ENCODE measurements around the gene KREMEN1.
"Not testable (repeated sequence)": the region's sequence is repeated elsewhere in the genome, so short reads cannot be mapped to it uniquely, and the experiment has no call there.

Gene KREMEN1

DNA sequence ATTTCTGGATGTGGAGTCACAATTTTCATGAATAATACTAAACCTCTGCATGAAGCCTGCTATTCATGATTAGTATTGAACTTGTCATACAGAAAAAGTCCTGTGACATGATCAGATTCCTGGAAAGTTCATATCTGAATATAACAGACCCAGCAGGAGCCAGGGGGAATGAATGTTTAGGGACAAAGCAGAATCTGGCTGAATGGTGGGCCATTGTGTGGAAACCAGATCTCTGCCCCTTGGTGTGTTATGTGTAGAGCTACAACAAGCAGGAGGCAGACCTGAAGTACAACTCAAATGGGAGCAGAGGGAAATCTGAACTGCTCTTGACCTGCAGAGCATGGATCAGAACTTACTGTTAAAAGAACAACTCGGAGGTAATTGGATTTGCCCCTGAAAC lies 30.3 kb downstream of the KREMEN1 start:
- DNase-seq (ENCODE audit: low read depth in 2 of 2): no peak

DNA sequence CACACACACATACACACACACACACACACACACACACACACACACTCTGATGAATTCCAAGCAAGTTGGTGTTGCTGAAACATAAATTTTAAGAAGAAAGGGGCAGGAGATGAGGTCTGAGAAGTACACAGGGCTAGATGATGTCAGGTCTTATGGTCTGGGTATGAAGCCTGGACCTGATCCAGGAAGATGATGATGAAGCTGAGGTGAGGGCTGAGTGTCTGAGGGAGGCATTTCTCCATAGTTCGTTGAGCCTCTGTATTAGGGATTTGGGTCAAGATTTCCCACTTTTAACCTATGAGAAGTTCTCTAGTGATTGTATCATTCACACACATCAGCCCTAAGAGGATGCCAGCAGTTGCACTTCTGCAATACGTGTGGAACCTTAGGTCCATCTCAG lies 32.6 kb downstream of the KREMEN1 start:
- no peak for DNase-seq (ENCODE audit: low read depth in 2 of 2)

DNA sequence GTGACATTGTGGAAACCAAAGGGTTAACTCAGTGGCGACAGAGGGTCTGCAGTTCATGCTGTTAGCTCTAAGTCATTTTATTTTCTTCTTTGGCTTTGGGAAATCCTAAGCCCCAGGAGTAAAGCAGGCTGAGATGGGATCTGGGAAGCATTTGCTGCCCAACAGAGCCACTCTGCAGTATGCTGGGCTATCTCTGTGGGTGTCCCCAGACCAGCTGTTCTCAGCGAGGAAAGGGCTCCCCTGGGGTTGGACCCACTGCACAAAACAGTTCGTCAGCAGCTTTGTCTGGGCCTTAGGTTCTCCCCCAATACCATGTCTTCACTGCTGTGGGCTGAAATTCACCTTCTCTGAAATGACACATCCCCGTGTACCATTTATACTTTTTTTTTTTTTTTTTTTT lies 34.0 kb downstream of the KREMEN1 start:
- DNase-seq (ENCODE audit: low read depth in 2 of 2): no peak

DNA sequence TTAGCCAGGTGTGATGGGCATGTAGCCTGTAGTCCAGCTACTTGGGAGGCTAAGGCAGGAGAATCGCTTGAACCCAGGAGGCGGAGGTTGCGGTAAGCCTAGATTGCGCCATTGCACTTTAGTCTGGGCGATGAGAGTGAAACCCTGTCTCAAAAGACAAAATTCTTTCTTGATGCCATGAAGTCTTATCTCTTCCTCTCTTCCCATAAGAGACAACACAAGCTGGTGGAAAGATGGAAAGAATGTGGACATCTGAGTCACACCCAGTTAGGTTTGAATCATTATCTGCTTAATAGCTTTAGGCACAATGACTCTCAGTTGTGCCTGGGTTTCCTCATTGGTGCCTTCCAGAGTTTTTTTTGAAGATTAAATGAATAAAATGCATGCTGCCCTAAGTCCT lies 35.3 kb downstream of the KREMEN1 start:
- no peak for DNase-seq (ENCODE audit: low read depth in 2 of 2)

DNA sequence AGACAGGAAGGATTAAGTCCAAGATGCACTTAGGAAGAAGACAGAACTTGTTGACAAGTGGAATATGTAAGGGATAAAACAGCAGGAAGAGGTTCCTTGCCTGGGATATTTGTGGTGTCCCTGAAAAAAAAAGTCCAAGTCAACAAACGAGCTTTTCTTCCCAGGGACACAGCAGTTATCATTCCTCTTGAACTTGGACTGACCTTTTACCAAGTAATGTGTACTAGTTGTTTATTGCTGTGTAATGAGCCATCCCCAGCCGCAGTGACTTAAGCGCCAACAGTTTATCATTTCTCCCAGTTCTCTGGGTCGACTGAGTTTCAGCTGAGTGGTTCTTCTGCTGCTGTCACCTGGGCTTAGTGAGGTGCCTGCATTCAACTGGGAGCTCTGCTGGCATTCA lies 37.0 kb downstream of the KREMEN1 start:
- DNase-seq (ENCODE audit: low read depth in 2 of 2): no peak

DNA sequence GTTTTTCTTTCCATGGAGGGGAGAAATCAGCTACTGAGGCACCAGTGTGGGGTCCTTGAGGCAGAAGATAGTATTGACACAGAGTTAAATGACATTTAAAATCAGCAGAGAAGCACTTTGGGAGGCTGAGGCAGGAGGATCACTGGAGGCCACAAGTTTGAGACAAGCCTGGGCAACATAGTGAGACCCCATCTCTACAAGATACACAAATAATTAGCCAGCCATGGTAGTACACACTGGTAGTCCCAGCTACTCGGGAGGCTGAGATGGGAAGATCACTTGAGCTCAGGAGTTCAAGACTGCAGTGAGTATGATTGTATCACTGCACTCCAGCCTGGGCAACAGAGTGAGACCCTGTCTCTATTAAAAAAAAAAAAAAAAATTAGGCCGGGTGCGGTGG lies 38.1 kb downstream of the KREMEN1 start:
- no peak for DNase-seq (ENCODE audit: low read depth in 2 of 2)

DNA sequence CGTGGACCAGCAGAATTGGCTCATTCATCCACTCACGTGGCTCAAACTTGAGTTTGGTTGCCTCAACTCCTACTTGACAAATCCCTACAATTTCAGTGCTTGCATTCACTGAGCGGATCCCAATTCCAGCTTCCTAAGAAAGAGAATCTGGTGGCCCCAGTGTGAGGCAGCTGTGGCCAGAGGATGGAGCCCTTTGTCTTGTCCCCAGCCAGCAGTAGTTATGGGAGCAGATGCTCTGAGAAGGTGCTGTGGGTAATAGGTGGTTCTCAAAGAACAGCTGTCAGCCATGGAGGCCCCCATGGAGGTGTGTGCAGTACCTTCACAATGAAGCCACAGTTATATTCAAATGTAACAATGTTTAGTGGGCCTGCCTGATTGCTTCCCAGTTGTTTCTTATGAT lies 39.3 kb downstream of the KREMEN1 start:
- no peak for DNase-seq (ENCODE audit: low read depth in 2 of 2)

DNA sequence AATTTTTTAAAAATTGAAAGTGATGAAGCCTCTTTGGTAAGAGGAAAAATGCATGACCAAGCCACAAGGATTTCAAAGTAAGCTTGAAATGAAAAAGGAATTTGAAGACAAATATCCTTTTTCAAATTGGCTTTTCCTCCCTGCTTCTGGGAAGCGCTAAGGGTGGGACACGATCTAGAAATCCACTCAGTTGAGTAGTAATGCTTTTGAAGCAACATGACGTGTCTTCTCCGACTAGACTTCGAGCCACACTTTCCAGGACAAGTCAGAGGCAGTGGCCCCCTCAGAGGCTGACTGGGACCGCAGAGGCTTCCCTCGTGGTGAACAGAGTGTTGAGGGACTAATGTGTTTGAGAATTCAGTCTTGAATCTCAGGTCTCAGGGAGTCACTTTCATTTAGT lies 39.8 kb downstream of the KREMEN1 start:
- no peak for DNase-seq (ENCODE audit: low read depth in 2 of 2)

DNA sequence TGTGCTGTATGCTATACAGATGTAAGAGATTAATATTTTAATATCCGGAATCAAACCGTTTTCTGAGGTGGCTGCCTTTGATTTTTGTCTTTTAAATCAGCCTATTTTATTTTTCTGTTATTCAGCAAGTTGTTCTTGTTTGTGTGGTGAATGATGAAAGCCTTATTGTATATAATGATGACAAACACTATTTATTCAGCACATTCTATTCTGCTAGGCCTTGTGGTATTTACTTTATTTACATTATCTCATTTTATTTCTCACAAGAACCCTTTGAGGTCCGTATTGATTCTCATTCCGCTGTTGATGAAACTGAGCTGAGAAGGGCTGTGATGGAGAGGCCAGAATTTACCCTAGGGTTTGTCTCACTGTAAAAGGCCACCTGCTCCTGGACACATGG lies 40.5 kb downstream of the KREMEN1 start:
- no peak for DNase-seq (ENCODE audit: low read depth in 2 of 2)

DNA sequence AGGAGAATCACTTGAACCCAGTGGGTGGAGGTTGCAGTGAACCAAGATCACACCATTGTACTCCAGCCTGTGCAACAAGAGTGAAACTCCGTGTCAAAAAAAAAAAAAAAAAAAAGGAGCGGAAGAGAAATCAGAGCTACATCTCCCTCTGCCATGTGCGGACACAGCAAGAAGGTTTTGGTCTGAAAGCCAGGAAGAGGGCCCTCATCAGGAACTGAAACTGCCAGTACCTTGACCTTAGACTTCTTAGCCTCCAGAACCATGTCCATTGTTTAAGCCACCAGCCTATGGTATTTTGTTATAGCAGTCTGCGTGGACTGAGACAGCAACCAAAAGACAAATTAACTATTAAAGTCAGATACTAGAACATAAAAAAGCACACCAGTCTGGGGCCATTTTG lies 41.6 kb downstream of the KREMEN1 start:
- DNase-seq (ENCODE audit: low read depth in 2 of 2): no peak

DNA sequence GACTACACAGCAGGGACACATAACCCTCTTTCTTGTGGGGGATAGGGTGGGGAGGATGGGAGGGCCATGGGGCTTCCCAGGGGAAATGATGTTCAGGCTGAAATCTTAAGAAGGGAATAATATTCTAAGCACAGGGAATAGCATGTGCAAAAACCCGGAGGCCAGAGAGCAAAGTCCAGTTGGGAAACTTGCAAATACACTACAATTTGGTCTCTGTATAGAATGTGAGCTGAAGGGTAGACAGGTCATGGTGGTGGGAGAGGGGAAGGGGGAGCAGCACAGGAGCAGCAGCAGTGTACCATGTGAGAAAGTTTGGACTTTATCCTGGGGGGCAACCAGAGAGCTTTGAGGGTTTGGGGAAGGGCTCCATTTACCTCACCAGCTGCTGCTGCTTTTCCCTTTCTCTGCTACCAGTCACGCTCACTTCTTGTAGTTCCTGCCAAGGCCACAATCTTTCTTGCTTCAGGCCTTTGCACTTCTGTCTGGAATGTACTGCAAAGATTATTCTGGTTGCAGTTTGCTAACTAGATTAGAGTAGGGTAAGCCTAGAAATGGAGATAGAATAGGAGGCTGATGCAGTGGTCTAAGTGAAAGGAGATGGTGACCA lies 43.0 kb downstream of the KREMEN1 start:
- no peak for DNase-seq (ENCODE audit: low read depth in 2 of 2)

DNA sequence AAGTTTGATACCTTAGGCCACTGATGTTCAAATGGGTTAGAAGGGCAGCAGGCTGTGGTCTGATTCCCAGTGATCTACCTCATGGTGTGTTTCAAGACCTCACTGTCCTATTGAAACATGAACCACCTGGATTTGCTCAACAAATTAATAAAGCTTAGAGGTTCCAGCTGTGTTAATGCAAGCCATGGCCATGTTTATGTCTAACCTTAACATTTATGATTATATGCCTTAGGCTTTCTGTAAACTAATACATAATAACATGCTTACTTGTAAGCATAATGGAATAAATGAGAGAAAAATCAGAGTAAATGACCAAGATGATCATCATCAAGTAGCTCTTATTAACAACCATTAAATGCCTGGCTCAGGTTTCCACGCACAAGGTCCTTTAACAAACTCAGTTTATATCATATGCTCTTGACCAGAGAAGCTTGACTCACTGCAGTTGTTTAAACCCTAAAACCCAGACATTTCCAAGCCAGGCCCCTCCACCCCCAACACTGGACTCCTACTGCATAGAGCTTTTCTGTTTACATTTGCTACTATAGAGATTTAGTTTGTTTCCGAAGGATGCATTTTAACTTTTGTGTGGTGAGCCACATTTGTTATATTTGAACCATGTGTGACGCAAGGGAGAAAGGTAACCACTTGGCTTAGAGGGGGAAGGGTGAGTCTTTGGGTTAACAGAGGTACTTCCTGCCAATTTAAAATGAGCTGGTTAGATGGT lies 43.7 kb downstream of the KREMEN1 start:
- DNase-seq (ENCODE audit: low read depth in 2 of 2): no peak

DNA sequence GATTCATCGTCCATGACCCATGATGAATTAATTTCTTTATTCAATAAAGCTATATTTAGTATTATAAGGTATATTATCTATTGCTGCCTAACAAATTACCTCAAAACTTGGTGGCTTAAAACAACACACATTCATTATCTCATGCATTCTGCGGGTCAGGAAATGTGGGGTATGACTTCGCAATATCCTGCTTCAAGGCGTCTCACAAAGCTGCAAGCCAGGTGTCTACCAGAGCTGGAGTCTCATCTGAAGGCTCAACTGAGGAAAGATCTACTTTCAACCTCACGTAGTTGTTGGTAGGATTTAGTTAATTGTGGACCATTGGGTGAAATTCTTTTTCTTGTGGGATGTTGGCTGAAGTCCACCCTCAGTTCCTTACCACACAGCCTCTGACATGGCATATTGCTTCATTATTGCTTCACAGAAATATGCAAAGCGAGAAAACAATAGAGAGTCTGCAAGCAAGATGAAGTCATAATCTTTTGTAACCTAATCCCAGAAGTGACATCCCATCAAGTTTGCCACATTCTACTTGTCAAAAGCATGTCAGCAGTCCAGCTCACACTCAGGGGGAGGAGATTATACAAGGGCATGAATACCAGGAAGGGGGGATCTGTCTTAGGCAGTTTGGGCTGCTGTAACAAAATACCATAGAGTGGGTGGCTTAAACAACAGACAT lies 45.1 kb downstream of the KREMEN1 start:
- DNase-seq (ENCODE audit: low read depth in 2 of 2): no peak

DNA sequence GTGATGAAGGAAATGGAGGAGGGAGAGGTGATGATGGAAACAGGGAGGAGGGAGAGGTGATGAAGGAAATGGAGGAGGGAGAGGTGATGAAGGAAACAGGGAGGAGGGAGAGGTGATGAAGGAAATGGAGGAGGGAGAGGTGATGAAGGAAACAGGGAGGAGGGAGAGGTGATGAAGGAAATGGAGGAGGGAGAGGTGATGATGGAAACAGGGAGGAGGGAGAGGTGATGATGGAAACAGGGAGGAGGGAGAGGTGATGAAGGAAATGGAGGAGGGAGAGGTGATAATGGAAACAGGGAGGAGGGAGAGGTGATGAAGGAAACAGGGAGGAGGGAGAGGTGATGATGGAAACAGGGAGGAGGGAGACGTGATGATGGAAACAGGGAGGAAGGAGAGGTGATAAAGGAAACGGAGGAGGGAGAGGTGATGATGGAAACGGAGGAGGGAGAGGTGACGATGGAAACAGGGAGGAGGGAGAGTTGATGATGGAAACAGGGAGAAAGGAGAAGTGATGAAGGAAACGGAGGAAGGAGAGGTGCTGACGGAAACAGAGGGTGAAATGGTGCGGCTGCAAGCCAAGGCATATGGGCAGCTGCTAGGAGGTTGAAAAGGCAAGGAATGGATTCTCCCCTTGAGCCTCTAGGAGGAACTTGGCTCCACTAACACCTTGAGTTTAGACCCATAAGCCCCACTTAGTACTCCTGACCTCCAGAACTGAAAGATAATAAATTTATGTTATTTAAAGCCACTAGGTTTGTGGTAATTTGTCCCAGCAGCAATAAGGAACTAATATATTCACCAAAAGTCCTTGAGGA lies 47.5 kb downstream of the KREMEN1 start:
- not testable (repeated sequence) for DNase-seq (ENCODE audit: low read depth in 2 of 2)

DNA sequence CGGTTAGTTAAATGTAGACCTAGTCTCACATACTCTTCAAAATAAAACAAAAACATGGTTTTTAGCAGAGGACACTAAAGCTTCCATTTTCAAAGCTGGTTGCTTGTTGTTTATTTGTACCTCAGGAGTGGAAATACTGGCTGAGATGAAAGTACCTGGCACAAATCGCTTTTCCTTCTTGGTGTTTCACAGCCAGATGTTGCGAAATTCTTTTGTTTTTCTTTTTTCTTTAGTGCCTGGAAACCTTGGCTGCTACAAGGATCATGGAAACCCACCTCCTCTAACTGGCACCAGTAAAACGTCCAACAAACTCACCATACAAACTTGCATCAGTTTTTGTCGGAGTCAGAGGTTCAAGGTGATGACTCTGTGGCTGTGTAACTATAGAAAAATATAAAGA lies 48.3 kb downstream of the KREMEN1 start:
- DNase-seq (ENCODE audit: low read depth in 2 of 2): no peak

DNA sequence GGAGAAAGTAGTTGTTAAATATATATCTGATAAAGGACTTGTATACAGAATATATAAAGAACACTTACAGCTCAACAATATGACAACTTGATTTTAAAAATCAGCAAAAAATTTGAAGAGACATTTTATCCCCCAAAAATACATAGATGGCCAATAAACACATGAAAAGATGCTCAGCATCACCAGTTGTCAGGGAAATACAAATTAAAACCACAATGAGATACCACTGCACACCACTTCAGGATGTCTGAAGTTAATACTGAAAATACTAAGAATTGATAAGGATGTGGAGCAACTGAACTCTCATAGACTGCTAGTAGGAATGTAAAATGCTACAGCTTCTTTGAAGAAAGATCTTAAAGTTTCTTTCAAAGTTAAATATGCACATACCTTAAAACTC lies 49.2 kb downstream of the KREMEN1 start:
- DNase-seq (ENCODE audit: low read depth in 2 of 2): no peak

DNA sequence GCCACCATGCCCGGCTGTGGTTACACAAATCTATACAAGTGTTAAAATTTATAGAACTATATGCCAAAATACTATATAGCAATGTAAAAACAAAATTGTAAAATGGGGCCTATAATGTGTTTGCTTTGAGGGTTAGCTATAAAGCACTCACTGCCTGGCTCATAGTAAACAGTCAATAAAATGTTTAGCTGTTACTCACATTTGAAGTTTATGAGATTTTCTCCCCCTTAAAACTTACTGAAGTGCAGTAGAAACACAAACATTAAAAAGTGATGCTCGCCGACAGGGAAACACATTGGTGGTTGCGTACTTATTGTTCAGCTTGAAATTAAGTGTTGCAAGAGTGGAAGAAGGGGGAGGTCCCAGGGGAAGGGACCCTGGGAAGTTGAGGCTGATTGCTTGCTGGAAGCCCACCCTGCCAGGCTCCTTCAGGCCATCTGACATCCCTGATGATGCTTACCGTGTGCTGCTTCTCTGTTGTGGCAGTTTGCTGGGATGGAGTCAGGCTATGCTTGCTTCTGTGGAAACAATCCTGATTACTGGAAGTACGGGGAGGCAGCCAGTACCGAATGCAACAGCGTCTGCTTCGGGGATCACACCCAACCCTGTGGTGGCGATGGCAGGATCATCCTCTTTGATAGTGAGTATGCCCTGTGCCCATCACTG lies 52.1 kb downstream of the KREMEN1 start:
- no peak for DNase-seq (ENCODE audit: low read depth in 2 of 2)

DNA sequence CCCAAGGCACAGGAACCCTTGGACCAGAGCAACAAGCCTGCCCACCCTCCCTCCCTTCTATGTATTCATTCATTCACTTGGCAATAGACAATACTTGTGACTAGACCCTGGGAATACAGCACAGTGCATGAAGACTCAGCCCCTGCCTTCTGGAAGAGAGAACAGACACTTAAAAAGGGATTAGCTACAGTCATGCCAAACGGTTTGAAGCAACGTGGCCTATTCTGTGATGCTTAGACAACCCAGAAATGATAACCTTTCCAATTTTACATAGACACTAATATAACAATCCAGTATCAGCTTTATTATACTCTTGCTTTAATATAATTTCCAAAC lies 52.6 kb downstream of the KREMEN1 start:
- no peak for DNase-seq (ENCODE audit: low read depth in 2 of 2)

DNA sequence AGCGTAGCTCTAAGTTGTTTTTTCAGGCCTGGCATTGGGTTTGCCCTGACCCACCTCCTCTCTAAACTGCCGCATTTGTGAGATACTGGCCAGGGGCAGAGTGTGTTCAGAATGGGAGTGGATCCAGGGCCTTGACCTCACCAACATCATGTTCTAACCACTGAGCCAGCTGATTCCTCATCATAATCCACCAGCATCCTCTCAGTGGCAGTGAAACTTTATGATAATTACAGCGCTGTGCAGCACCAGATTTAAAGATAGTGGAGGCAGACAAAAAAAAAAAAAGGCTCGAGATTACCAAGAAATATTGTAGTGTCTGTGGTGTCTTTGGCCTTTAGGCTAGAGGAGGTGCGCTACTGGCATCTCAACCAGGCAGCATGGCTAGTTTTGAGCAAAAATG lies 53.0 kb downstream of the KREMEN1 start:
- no peak for DNase-seq (ENCODE audit: low read depth in 2 of 2)

DNA sequence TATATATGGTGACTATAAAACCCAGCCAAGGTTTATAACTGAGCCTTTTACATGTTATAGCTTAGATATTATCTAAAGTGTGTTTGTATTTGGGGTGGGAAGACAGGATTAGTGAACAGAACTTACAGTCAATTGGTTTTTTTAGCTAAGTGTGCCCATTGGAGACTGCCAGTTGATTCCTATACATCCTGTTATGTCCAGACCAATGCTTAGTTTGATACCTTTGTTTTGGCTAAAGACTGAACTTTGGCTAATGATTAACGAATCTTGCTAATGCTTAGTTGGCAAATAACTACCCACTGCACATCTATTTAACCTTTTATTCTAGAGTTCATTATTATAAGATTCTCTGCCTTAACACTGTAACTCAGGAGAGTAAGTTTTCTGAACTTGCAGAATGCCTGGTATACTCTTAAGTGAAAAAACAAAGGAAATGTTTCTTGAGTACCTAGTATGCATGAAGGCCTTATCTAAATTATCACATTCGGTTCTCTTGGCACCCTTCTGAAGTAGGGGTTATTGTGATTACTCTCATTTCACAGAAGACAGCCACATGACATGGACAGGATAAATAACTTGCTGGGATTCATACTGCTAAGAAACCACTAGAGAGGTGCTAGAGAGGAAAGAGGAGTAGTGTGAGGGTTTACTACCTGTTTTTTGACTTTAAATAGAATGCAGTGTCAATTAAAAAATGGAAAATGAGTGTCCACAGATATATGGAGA lies 54.0 kb downstream of the KREMEN1 start:
- DNase-seq (ENCODE audit: low read depth in 2 of 2): no peak

All from activated CD4-positive, alpha-beta T cell treated with anti-CD3 and anti-CD28 coated beads for 24 hours (primary cell).